Measurements from ENCODE around the gene ART4.

DNA sequence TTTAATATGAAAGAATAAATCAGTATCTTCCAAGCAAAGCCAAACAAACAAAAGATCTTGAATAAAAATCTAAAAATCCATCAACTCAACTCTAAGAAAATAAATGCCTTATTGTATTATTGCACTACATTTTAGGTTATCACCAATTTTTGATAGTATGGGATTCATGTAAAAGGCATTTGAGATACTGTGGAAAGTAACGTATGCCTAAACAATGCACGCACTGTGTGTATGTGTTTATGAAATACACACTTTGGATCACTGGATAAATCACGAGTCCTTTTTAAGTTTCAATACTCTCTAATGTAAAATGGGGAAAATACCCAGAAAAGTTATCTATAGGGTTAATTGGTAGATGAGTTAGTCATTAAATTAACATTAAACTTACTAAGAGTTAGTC, 57.8 kb downstream of the ART4 start:
- TF ChIP-seq EP300 (IDR thresholded peaks at IDR 0.05): no peak
- TF ChIP-seq, protein P1, sequence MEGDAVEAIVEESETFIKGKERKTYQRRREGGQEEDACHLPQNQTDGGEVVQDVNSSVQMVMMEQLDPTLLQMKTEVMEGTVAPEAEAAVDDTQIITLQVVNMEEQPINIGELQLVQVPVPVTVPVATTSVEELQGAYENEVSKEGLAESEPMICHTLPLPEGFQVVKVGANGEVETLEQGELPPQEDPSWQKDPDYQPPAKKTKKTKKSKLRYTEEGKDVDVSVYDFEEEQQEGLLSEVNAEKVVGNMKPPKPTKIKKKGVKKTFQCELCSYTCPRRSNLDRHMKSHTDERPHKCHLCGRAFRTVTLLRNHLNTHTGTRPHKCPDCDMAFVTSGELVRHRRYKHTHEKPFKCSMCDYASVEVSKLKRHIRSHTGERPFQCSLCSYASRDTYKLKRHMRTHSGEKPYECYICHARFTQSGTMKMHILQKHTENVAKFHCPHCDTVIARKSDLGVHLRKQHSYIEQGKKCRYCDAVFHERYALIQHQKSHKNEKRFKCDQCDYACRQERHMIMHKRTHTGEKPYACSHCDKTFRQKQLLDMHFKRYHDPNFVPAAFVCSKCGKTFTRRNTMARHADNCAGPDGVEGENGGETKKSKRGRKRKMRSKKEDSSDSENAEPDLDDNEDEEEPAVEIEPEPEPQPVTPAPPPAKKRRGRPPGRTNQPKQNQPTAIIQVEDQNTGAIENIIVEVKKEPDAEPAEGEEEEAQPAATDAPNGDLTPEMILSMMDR (IDR thresholded peaks at IDR 0.05): no peak
- no peak for TF ChIP-seq POLR2A (IDR thresholded peaks at IDR 0.05)

Data from ovary (tissue), 3 donors.